Astrocyte of the cerebellum (primary cell): ENCODE measurements around the gene PLXDC1.
"Not testable (repeated sequence)": the region's sequence is repeated elsewhere in the genome, so short reads cannot be mapped to it uniquely, and the experiment has no call there.

Source experiments
- DNase-seq: peaks from one replicate; pipeline ENCODE4 v3.0.0-alpha.2; 2011; ENCODE audit warnings: low read depth
- H3K4me3 ChIP-seq: 2 replicates; pipeline ENCODE4 v1.5.1; 2011; ENCODE audit warnings: mild to moderate bottlenecking, low read depth, low read length, moderate library complexity
- in situ Hi-C: cut with HindIII; loops from 2 replicates; pipeline ENCODE4 v1.10.0; 2017; ENCODE audit warnings: low sequenced_read_pairs
- TF ChIP-seq, protein P1 (sequence below): IDR thresholded peaks from 2 replicates; pipeline ENCODE4 v1.5.1; 2012; ENCODE audit warnings: low read length, low read depth, moderate library complexity, mild to moderate bottlenecking; ENCODE audit errors: missing control alignments

Gene PLXDC1

DNA sequence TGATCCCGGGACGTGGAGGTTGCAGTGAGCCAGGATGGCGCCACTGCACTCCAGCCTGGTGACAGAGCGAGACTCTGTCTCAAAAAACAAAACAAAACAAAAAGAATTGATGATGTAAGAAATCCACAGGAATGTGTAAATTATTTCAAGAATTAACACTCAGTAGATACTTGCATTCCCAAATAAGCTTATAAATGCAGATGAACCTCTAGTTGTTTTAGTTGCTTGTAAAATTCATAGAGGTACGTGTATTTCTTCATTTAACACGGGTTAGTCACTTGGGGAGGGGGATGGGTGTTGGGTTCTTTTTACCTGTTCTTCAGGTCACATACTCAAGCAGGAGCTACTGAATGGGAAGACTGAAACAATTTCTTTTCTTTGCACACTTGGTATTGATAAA lies 128.5 kb downstream of the PLXDC1 start:
- in situ Hi-C loops: no loop called here
- TF ChIP-seq, protein P1, sequence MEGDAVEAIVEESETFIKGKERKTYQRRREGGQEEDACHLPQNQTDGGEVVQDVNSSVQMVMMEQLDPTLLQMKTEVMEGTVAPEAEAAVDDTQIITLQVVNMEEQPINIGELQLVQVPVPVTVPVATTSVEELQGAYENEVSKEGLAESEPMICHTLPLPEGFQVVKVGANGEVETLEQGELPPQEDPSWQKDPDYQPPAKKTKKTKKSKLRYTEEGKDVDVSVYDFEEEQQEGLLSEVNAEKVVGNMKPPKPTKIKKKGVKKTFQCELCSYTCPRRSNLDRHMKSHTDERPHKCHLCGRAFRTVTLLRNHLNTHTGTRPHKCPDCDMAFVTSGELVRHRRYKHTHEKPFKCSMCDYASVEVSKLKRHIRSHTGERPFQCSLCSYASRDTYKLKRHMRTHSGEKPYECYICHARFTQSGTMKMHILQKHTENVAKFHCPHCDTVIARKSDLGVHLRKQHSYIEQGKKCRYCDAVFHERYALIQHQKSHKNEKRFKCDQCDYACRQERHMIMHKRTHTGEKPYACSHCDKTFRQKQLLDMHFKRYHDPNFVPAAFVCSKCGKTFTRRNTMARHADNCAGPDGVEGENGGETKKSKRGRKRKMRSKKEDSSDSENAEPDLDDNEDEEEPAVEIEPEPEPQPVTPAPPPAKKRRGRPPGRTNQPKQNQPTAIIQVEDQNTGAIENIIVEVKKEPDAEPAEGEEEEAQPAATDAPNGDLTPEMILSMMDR: no peak
- no peak overlapping the region for H3K4me3 ChIP-seq
- DNase-seq: no peak

DNA sequence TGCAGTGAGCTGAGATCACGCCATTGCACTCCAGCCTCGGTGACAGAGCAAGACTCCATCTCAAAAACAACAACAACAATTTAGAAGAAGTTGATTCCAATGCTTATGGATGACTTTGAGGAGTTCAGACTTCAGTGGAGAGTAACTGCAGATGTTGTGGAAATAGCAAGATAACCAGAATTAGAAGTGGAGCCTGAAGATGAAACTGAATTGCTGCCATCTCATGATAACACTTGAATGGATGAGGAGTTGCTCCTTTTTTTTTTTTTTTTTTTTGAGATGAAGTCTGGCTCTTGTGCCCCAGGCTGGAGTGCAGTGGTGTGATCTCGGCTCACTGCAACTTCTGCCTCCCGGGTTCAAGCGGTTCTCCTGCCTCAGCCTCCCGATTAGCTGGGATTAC lies 131.4 kb downstream of the PLXDC1 start:
- DNase-seq, H3K4me3 ChIP-seq, in situ Hi-C loops: not testable (repeated sequence)

- H3K4me3 ChIP-seq: no peak overlapping the region
- TF ChIP-seq, protein P1: no peak
- DNase-seq: no peak
- in situ Hi-C loops: loop anchor here (5.0 to 10.0 kb wide), 2 partner anchors 46 to 106 kb away; no protein-coding TSS in a partner anchor
Observed at GRCh38 chr17:39018267-39019134, 132.9 kb downstream of the PLXDC1 start.

DNA sequence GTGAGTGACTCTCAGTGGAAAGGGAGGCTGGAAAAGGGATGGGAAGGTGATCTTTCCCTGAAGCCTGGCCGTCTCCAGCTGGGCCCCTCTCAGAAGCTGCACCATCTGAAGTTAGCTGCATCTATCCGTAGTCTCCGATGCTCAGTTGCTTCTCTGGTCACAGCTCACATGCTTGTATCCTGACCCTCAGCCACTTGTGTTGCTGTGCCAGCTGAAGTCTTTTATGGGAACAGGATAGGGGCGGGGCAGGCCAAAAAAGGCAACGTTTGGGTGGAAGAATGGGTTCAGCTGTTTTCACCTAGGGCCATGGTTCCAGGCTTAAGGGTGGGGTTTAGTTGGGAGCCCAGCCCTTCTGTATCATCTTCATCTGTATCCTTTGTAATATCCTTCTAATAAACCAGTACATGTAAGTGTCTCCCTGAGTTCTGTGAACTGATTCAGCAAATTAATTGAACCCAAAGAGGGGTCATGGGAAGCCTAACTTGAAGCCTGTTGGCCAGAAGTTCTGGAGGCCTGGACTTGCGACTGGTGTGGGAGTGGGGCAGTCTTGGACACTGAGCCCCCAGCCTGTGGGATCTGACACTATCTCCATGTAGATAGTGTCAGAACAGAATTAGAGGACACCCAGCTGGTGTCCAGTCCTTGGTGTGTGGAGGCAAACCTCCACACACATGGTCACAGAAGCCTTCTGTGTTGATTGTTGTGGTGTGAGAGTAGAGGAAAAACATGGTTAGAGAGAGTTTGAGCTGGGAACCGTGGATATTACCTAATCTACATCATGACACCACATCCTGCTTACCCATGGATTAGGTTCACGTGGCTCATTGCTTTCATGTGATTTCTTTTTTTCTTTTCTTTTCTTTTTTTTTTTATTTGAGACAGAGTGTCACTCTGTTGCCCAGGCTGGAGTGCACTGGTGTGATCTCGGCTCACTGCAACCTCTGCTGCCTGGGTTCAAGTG lies 135.0 kb downstream of the PLXDC1 start:
- in situ Hi-C loops: loop anchor here (5.0 to 10.0 kb wide), 2 partner anchors 44 to 108 kb away; no protein-coding TSS in a partner anchor
- H3K4me3 ChIP-seq: no peak overlapping the region
- no peak for DNase-seq
- TF ChIP-seq, protein P1: no peak

GRCh38 chr17:39015546-39015935 lies 135.9 kb downstream of the PLXDC1 start:
- H3K4me3 ChIP-seq: no peak overlapping the region
- TF ChIP-seq, protein P1: no peak
- in situ Hi-C loops: loop anchor here (5.0 to 10.0 kb wide), 2 partner anchors 43 to 109 kb away; no protein-coding TSS in a partner anchor
- no peak for DNase-seq

DNA sequence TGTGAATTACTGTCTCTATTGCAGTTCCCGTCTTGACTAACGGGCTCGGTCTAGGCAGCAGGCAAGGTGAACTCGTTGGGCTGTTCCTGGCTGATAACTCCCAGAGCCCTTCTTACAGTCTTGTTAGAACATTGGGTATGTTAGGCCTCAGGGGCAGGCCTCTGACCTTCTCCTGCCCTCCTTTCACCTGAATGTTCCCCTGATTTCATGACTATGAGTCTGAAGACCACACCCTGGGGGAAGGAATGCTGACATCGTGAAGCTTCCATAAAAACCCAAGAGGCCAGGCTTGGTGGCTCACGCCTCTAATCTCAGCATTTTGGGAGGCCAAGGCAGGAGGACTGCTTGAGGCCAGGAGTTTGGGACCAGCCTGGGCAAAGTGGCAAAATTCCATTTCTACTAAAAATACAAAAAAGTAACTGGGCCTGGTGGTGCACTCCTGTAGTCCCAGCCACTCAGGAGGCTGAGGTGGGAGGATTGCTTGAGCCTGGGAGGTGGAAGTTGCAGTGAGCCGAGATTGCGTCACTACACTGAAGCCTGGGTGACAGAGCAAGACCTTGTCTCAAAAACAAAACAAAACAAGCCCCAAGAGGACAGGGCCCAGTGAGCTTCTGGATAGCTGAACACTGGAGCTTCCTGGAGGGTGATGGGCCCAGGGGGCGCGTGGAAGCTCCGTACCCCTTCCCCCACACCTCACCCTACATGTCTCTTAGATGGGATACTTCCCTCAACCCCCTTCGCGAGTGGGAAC lies 136.5 kb downstream of the PLXDC1 start:
- H3K4me3 ChIP-seq: no peak overlapping the region
- TF ChIP-seq, protein P1: no peak
- no peak for DNase-seq
- in situ Hi-C loops: loop anchor here (5.0 to 10.0 kb wide), 2 partner anchors 43 to 110 kb away; no protein-coding TSS in a partner anchor
